NCI-H2029 treated with DMSO at 0.1 percent for 48 hours (cell line): ENCODE results near the gene EXOC6B.
A peak's percentile ranks its signal among the peaks of the same experiment; 100 is the strongest.

Experiments
- DNase-seq: peaks from one replicate; lab custom pipeline; 2025; lab: John Stamatoyannopoulos, UW

Gene EXOC6B

DNA sequence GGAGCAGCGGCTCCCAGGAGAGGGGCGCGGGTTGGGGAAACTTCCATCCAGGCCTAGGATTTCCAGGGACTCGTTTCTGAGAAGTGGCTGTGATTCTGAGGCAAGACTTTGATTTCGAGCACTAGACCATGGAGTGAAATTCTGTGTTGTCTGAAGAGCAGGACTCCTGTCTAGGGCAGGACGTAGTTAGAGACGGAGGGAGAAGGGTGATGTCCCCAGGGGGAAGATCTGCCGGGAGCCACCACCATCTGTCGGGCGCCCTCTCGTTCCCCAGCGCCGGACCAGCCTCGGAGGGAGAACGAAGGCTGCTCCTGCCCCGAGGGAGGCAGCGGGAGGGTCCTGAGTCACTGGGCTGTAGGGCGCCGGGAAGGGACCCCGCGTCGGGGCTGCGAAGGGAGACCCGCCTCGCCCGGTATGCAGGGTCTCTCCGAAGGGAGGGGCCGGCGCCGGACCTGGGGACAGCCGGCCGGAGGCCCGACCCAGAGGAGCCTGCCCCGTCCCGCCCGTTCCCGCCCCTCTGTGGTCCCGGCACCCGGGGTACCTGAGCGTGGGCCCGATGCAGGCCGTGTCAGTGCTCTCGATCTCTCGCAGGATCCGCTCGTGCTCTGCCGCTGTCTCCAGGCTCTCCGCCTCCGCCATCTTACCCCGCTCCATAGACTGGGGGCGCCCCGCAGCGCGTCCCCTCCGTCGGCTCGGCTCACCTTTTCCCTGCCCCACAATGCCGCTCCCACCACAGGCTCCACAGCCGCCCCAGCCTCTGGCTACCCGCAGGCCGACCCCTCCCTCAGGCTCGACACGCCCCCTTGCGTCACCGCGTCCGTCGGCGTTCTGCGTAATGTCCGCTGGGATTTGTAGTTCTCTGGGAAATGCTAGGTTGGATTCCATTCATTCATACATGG lies at the start of gene EXOC6B:
Gene EXOC6B (minus strand): TSS at position 777 of the 899 bp plus-strand sequence.
- peak; percentile 64 for DNase-seq

- no peak for DNase-seq
Measured at GRCh38 chr2:72871880-72872279, 46.0 kb upstream of the EXOC6B start.

DNA sequence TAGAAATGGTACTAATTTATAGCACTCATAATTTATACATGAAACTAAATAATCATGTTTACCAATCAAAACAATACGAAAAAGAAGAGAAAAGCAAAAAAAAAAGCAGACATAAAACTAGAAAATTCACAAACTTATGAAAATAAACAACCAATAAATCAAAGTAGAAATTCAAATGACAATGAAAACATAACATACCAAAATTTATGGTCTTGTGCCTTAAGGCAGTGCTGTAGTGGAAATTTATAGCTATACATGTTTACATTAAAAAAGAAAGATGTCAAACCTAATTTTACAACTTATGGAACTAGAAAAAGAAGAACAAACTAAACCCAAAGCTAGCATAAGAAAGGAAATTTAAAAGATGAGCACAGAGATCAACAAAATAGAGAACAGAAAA lies 45.2 kb upstream of the EXOC6B start:
- no peak for DNase-seq

GRCh38 chr2:72864500-72864899 lies 38.7 kb upstream of the EXOC6B start:
- no peak for DNase-seq

DNA sequence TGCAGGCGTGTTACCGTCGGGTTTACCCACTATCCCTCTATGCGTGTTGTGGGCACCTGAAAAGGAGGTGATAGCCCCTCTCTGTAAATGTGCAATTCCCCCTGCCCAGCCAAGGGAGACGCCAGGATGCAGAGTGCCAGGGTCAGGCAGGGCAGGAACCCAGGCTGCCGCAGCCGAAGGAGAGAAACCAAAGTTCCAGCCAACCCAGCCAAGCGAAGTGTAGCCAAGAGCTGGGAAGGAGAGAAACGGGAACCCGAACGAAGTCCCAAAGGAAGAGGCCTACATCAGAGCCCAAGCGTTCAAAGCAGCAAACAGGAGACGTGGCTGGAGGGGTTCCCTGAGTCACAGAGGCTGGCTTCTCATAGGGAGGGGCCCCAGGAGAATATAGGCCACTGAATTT lies 37.2 kb upstream of the EXOC6B start:
- no peak for DNase-seq

DNA sequence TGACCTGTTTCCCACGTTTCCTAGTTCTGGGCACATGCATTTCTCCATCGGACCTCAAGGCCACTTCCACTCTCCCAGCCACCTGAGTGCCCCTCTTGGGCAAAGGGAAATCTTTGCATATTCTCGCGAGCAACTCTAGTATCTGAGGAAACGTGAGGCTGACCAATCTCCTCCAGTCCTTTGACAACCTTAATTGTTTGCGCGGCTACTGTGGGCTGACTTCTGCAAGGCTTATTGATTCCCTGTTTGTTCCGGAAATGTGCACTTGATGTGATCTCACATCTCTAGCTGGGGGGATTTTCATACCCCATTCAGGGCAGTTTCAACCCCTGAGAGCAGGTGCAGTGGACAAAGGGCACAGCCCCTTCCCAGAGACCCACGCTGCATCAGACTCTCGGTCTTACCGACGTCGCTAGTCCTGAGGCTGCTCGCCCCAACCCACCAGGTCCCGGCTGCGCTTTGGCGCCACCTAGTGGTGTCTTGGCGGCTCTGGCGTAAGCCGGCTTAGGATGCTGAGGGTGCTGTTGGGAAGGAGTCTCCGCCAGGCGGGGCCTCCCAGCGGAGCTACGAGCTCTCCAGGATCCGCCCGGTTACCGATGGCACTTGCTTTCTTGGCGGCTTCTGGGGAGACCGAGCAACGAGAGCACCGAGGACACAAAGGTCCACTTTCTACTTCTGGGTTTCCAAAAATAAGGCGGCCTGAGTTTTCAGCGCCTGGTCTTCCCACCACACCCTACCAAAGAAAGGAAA lies 36.6 kb upstream of the EXOC6B start:
- peak; percentile 35 for DNase-seq

DNA sequence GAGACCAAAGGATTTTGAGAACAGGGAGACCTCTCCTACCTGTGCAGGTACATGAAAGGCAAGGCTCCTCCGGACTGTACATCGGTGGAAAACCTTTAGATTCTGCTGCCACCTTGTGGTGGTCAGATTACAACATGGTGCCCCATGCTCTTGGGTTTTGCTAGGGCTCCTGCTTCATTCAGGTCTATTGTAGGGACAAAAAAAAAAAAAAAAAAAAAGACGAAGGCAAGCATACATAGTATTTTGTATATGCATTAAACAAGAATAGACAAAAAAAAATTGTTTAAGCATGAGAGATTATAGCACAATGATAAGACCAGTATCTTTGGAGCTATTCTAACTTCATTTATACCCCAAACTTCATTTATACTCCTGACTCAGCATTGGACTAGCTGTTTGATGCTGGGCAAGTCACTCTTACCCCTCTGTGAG lies 34.0 kb upstream of the EXOC6B start:
- DNase-seq = peak; percentile 43

DNA sequence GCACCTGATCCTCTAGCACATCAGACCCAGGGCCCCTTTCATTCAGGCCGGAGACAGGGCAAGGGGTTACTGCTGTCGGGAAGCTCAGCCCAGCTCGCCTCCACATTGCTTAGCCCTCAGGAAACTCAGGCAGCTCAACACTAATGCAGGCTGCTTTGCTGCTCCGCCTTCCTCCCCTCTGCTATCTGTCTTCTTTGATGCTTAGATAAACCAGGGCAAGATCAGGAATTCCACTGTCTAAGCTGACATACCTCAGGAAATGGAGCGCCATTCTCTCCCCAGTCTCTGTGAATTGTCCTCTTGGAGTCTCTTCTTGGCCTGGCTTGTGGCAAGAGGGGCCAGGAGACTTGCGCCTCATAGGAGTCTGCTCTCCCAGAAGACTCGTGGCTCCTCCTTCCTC lies 25.5 kb upstream of the EXOC6B start:
- no peak for DNase-seq

DNA sequence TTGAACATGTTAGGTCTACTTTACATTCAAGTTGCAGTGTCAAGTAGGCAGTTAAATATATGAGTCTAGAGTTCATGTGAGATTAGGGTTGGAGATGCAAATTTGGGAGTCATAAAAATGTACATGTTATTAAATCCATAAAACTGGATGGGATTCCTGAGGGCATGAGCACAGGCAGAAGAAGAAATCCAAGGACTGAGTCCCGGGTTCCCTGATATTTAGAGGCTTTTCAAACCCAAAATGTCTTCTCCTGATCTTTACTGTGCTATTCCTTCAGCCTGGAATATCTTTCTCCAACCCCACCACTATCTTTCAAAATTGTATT lies 23.3 kb upstream of the EXOC6B start:
- no peak for DNase-seq

DNA sequence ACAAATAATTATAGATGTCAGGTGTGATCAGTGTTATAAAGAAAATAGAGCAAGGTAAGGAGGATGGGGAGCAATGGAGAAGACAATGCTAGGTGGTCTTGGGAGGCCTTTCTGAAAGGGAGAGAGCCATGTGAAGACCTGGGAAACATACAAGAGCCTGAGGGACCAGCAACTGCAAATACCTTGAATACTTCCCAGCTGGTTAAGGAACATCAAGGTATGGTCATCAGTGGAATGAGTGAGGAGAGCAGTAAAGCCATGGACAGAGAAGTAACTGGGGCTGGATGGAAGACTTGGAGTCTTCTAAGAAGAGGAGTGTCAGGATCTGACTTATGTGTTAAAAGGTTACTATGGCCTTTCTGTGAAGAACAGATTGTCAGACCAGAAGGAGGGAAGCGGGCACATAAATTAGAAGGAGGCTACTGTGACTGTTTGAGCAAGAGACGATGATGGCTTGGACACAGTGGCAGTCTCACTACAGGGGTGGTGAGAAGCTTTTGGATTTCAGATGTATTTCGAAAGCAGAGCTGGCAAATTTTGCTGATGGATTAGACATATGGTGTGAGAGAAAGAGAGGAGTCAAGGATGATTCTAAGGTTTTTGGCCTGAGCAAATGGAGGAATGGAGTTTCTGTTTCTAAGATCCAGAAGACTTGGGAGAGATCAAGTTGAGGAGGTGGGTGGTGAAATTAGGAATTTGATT lies 22.8 kb upstream of the EXOC6B start:
- no peak for DNase-seq

DNA sequence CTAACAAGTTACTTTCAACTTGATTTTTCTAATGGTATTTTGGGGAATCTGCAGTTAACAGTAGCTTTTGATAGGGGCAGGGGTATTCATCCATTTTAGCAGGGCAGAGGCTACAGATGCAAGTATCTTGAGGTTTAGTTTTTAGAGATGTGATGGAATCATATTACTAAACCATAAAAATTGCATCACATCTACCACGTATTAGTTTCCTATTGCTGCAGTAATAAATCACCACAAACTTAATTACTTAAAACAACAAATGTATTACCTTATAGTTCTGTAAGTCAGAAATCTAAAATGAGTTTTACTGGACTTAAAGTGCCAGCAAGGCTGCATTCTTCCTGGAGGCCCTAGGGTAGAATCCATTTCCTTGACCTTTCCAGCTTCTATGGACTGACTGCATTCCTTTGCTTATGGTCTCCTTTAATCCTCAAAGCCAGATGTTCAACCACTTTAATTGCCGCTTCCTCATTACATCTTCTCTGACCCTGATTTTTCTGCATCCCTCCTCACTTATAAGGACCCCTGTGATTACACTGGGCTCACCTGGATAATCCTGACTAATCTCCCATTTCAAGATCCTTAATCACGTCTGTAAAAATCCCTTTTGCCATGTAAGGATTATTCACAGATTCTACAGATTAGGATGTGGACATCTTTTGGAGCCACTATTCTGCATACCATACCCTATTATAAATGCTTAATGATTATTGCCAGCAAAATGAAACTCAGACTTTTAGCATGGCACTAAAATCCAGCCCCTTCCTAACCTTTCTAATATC lies 21.9 kb upstream of the EXOC6B start:
- no peak for DNase-seq

DNA sequence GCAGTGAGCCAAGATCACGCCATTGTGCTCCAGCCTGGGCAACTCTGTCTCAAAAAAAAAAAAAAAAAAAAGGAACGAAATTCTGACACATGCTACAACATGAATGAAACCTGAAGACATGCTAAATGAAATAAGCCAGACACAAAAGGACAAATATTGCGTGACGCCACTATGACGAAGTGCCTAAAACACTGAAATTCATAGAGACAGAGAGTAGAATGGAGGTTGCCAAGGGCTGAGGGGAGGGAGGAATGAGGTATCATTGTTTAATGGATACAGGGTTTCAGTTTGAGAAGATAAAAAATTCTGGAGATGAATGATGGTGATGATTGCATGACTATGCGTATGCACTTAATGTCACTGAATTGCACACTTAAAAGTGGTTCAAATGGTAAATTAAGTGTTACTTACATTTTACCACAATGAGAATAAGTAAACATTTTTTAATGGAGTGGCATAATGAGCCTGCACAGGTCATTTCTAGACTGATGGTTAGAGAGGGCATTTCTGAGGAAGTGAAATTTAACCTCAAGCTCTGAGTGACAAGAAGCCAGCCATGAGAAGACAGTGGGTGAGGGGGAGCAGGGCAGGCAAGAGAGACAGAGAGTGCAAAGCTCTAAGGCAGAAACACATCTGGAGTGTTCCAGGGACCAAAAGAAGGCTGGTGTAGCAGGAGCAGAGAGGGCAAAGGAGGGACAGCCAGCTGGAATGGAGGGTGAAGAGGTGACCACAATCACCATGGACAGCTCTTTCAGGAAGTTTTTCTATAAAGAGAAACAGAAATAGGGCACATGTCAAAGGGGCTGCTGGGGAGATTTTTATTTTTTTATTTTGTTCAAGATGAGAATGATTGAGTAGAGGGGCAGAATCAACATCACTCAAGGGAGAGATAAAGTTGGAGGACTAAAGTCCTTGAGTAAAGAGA lies 20.6 kb upstream of the EXOC6B start:
- DNase-seq = no peak

GRCh38 chr2:72843301-72843700 lies 17.5 kb upstream of the EXOC6B start:
- DNase-seq = no peak

DNA sequence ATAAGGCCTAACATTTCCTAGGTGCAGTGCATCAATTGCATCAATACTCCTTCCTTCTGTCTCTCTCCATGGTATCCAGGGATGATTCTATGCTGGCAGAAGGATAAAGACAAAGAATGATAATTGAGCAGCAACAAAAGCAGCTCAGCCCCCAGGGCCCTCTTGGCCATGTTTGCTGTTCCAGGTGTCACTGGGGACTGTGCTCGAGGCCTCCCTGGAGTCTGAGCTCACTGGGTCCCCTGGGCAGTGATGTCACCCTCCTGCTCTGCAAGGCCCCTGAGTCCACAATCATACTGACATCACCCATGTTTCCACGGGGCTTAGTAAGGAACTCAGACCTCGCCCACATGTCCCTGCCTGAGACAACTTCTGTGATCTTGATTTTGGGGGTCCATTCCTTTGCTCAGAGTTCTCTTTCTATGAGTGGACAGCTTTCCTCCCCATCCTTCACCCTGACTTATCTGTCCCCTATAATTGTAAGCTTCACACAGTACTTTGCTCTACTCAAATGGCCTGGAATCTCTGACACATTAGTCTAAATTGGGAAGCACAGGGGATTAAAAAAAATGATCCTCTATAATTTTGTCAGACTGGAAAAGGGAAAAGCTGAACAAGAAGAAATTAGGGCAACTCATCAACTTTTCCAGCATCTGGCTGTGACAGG lies 15.8 kb upstream of the EXOC6B start:
- no peak for DNase-seq

GRCh38 chr2:72840066-72840465 lies 14.2 kb upstream of the EXOC6B start:
- no peak for DNase-seq

DNA sequence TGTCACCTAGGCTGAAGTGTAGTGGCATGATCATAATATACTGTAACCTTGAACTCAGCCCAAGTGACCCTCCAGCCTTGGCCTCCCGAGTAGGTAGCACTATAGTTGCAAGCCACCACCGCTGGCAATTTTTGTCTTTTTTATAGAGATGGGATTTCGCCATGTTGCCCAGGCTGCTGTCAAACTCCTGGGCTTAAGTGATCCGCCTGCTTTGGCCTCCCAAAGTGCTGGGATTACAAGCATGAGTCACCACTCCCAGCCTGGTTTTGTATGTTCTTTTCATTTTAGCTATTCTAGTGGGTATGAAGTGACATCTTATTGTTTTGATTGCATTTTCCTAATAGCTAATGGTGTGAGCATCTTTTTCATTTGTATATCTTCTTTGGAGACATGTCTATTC lies 11.3 kb upstream of the EXOC6B start:
- no peak for DNase-seq

- DNase-seq = no peak
Measured at GRCh38 chr2:72835403-72835802, 9.6 kb upstream of the EXOC6B start.

- DNase-seq = no peak
Measured at GRCh38 chr2:72834596-72834995, 8.8 kb upstream of the EXOC6B start.

DNA sequence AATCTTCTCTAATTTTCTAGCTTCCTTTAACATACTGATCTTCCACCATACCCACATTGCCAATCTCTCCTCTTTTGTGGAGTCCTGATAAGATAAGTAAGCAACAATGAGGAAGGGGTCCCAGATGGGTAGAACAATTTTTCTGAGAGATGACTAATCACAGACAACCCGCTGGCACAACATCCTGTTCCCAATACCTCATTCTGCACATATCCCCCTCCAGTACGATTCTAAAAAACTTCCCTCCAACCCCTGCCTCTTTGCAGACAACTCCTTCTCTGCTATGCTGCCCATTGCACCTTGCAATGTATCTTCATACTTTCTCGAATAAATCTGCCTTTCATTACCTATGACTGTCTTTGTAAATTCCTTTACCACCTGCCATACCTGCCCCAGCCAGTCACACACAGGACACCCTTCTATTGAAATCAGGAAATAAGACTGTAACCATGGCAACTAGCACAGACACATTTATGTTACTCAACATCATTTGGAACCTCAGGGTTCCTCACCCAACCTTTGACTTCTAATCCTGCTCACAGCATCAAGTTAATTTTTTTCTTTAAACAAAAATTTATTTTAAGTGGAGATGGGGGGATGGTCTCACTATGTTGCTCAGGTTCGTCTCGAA lies 7.4 kb upstream of the EXOC6B start:
- no peak for DNase-seq

- no peak for DNase-seq
Measured at GRCh38 chr2:72830273-72830672, 4.4 kb upstream of the EXOC6B start.
